ENCODE results near the gene ADORA2B.

GRCh38 chr17:15973016-15973415, 28.1 kb downstream of the ADORA2B start:
- no peak for TF ChIP-seq EZH2 (IDR thresholded peaks at IDR 0.05; ENCODE audit: insufficient read depth, low read length)
- TF ChIP-seq, protein P1, sequence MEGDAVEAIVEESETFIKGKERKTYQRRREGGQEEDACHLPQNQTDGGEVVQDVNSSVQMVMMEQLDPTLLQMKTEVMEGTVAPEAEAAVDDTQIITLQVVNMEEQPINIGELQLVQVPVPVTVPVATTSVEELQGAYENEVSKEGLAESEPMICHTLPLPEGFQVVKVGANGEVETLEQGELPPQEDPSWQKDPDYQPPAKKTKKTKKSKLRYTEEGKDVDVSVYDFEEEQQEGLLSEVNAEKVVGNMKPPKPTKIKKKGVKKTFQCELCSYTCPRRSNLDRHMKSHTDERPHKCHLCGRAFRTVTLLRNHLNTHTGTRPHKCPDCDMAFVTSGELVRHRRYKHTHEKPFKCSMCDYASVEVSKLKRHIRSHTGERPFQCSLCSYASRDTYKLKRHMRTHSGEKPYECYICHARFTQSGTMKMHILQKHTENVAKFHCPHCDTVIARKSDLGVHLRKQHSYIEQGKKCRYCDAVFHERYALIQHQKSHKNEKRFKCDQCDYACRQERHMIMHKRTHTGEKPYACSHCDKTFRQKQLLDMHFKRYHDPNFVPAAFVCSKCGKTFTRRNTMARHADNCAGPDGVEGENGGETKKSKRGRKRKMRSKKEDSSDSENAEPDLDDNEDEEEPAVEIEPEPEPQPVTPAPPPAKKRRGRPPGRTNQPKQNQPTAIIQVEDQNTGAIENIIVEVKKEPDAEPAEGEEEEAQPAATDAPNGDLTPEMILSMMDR (IDR thresholded peaks at IDR 0.05; ENCODE audit: insufficient read depth, low read depth, low read length), result no peak
